ENCODE results near the gene PARP14. TPM values are rescaled to one million over a fixed set of nuclear protein-coding genes. Genes with fewer than 3 reads are reported as not detected.

Gene PARP14
- total RNA-seq, 1 experiment from 2014 or later: 21.8 TPM

DNA sequence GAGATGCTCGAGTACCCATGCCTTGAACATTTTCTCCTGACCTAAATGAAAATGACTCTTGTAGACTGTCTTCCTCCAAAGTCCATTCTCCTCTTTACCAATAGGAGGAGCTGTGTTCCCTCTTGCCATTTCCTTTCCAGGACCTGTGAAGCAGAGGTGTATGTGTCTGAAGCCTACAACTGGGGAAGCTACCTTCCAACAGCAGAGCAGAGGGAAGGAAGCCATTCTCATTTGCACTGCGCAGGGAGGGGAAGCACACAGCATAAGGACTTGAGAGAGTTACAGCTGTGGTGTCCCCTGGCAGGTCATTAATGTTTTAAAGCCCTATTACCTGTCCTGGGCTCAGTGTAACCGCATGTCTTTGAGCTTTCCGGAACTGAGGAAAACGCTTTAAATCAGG lies 74.3 kb downstream of the PARP14 start:
- Histone ChIP-seq H3K36me3 (ENCODE audit: low read depth, low read length) (no peaks in the 10 kb centered on the region), H3F3A (ENCODE audit: low read length, unreplicated experiment) (no peaks in the 10 kb centered on the region), H3K4me1 (ENCODE audit: insufficient read depth, low read length) (no peaks in the 10 kb centered on the region), H2AFZ (ENCODE audit: low read length) (no peak overlapping the region), H3K27ac (ENCODE audit: low read length) (no peak overlapping the region), H3K4me3 (ENCODE audit: low read length) (no peak overlapping the region), H3K79me2 (ENCODE audit: low read length) (no peaks in the 10 kb centered on the region), H3K4me2 (ENCODE audit: low read length) (no peak overlapping the region), H3K27me3 (ENCODE audit: low read length) (no peaks in the 10 kb centered on the region), H3K9me2 (replicated peaks; ENCODE audit: low read length) (no peaks in the 10 kb centered on the region), H3K9me3 (ENCODE audit: low read length) (no peaks in the 10 kb centered on the region), H3K9ac (ENCODE audit: low read length) (no peak overlapping the region), H4K20me1 (ENCODE audit: low read length) (no peaks in the 10 kb centered on the region)
- peak; percentile 85 for DNase-seq
- TF ChIP-seq EZH2phosphoT487 (IDR thresholded peaks at IDR 0.05; ENCODE audit: borderline replicate concordance, low read length): no peak
- peak; percentile 97 for TF ChIP-seq CTCF (conservative IDR thresholded peaks at IDR 0.05; ENCODE audit: low read depth, low read length)
- TF ChIP-seq EZH2 (IDR thresholded peaks at IDR 0.05; ENCODE audit: low read length, unreplicated experiment): no peak
- ChIA-PET CTCF (interaction anchor here (0.6 to 1.2 kb wide), 7 partner anchors 10 to 273 kb away, joined by 3 to 8 read pairs (median 5); no protein-coding TSS in a partner anchor), POLR2A (ENCODE audit: unreplicated experiment) (no interaction called here)
- ATAC-seq: peak; percentile 96
- BruUV-seq (replicated peaks): no TSS peak
- intact Hi-C loops (cut with micrococcal nuclease): loop anchor here (1.0 to 10.0 kb wide), 4 partner anchors 37 to 273 kb away; partner anchors contain the start of gene HSPBAP1

- H3K79me2 ChIP-seq (ENCODE audit: low read length): no peaks in the 10 kb centered on the region
- H3K27ac ChIP-seq (ENCODE audit: low read length): no peak overlapping the region
- H2AFZ ChIP-seq (ENCODE audit: low read length): no peak overlapping the region
- TF ChIP-seq CTCF (conservative IDR thresholded peaks at IDR 0.05; ENCODE audit: low read depth, low read length) (no peak), EZH2phosphoT487 (IDR thresholded peaks at IDR 0.05; ENCODE audit: borderline replicate concordance, low read length) (no peak), EZH2 (IDR thresholded peaks at IDR 0.05; ENCODE audit: low read length, unreplicated experiment) (no peak)
- H3K4me3 ChIP-seq (ENCODE audit: low read length): no peak overlapping the region
- intact Hi-C loops (cut with micrococcal nuclease): loop anchor here (1.0 to 10.0 kb wide), 4 partner anchors 37 to 273 kb away; partner anchors contain the start of gene HSPBAP1
- ATAC-seq: no peak
- H3K4me2 ChIP-seq (ENCODE audit: low read length): no peak overlapping the region
- H3K9ac ChIP-seq (ENCODE audit: low read length): no peak overlapping the region
- no peaks in the 10 kb centered on the region for H3K27me3 ChIP-seq (ENCODE audit: low read length)
- H3K9me3 ChIP-seq (ENCODE audit: low read length): no peaks in the 10 kb centered on the region
- H4K20me1 ChIP-seq (ENCODE audit: low read length): no peaks in the 10 kb centered on the region
- no peaks in the 10 kb centered on the region for H3K36me3 ChIP-seq (ENCODE audit: low read depth, low read length)
- no peaks in the 10 kb centered on the region for H3K9me2 ChIP-seq (replicated peaks; ENCODE audit: low read length)
- ChIA-PET CTCF (interaction anchor here (0.6 to 1.2 kb wide), 7 partner anchors 10 to 273 kb away, joined by 3 to 8 read pairs (median 5); no protein-coding TSS in a partner anchor), POLR2A (ENCODE audit: unreplicated experiment) (no interaction called here)
- H3F3A ChIP-seq (ENCODE audit: low read length, unreplicated experiment): no peaks in the 10 kb centered on the region
- no peaks in the 10 kb centered on the region for H3K4me1 ChIP-seq (ENCODE audit: insufficient read depth, low read length)
- DNase-seq: no peak
- BruUV-seq (replicated peaks): no TSS peak
Observed at GRCh38 chr3:122755491-122755890, 74.9 kb downstream of the PARP14 start.

GRCh38 chr3:122758877-122759560 lies 78.4 kb downstream of the PARP14 start:
- no peak overlapping the region for H3K4me2 ChIP-seq (ENCODE audit: low read length)
- no peak overlapping the region for H3K27ac ChIP-seq (ENCODE audit: low read length)
- ChIA-PET POLR2A (ENCODE audit: unreplicated experiment) (interaction anchor here (0.6 kb wide), 1 partner anchor 229 kb away, joined by 9 read pairs; no protein-coding TSS in a partner anchor), CTCF (interaction anchor here (0.6 kb wide), 1 partner anchor 18 kb away, joined by 3 read pairs; no protein-coding TSS in a partner anchor)
- H3K27me3 ChIP-seq (ENCODE audit: low read length): no peaks in the 10 kb centered on the region
- TF ChIP-seq EZH2phosphoT487 (IDR thresholded peaks at IDR 0.05; ENCODE audit: borderline replicate concordance, low read length) (no peak), EZH2 (IDR thresholded peaks at IDR 0.05; ENCODE audit: low read length, unreplicated experiment) (no peak), CTCF (conservative IDR thresholded peaks at IDR 0.05; ENCODE audit: low read depth, low read length) (no peak)
- H2AFZ ChIP-seq (ENCODE audit: low read length): no peak overlapping the region
- no peaks in the 10 kb centered on the region for H3K9me2 ChIP-seq (replicated peaks; ENCODE audit: low read length)
- H3K36me3 ChIP-seq (ENCODE audit: low read depth, low read length): no peaks in the 10 kb centered on the region
- H3K79me2 ChIP-seq (ENCODE audit: low read length): no peaks in the 10 kb centered on the region
- no peak overlapping the region for H3K4me3 ChIP-seq (ENCODE audit: low read length)
- no peaks in the 10 kb centered on the region for H3K4me1 ChIP-seq (ENCODE audit: insufficient read depth, low read length)
- intact Hi-C loops (cut with micrococcal nuclease): loop anchor here (5.0 to 10.0 kb wide), 2 partner anchors 33 to 106 kb away; partner anchors contain the start of gene HSPBAP1
- no peaks in the 10 kb centered on the region for H4K20me1 ChIP-seq (ENCODE audit: low read length)
- no peak overlapping the region for H3K9ac ChIP-seq (ENCODE audit: low read length)
- DNase-seq: no peak
- ATAC-seq: no peak
- no TSS peak for BruUV-seq (replicated peaks)
- no peaks in the 10 kb centered on the region for H3F3A ChIP-seq (ENCODE audit: low read length, unreplicated experiment)
- no peaks in the 10 kb centered on the region for H3K9me3 ChIP-seq (ENCODE audit: low read length)
